ENCODE measurements around the gene ASF1A. TPM values are rescaled to one million over a fixed set of nuclear protein-coding genes. Genes with fewer than 3 reads are reported as not detected.

ASF1A gene
- total and polyA plus RNA-seq, 11 donors = 9.8 to 28.9 (median 22.1) TPM

GRCh38 chr6:118914598-118914997 lies 20.6 kb downstream of the ASF1A start:
- DNase-seq (no peak), ATAC-seq (no peak)
- Histone ChIP-seq H3K4me3 (no peak overlapping the region), H3K9me3 (no peaks in the 10 kb centered on the region), H3K4me1 (no peaks in the 10 kb centered on the region), H3K27me3 (no peaks in the 10 kb centered on the region), H3K27ac (no peak overlapping the region), H3K36me3 (peaks cover 0 to 100% (median 97%) of the 10 kb centered on the region in 9 donors)
- intact Hi-C loops (cut with DNase I) = no loop called here
- TF ChIP-seq CTCF (IDR thresholded peaks at IDR 0.05) (no peak), POLR2A (IDR thresholded peaks at IDR 0.05) (no peak)

GRCh38 chr6:118917546-118918328 lies 23.8 kb downstream of the ASF1A start:
- WGBS, 4 donors = 83 to 92% (median 88%) methylated on average over 5 of the region's 5 CpGs
- H3K4me1 ChIP-seq = no peaks in the 10 kb centered on the region
- H3K27me3 ChIP-seq = no peaks in the 10 kb centered on the region
- peaks cover 0 to 100% (median 97%) of the 10 kb centered on the region in 9 donors for H3K36me3 ChIP-seq
- H3K4me3 ChIP-seq = no peak overlapping the region
- DNase-seq (no peak), ATAC-seq (no peak)
- H3K9me3 ChIP-seq = no peaks in the 10 kb centered on the region
- intact Hi-C loops (cut with DNase I) = no loop called here
- TF ChIP-seq CTCF (IDR thresholded peaks at IDR 0.05) (no peak), POLR2A (IDR thresholded peaks at IDR 0.05) (no peak)
- no peak overlapping the region for H3K27ac ChIP-seq

- H3K27me3 ChIP-seq = no peaks in the 10 kb centered on the region
- H3K27ac ChIP-seq = no peak overlapping the region
- no peaks in the 10 kb centered on the region for H3K9me3 ChIP-seq
- H3K36me3 ChIP-seq = peaks cover 0 to 100% (median 97%) of the 10 kb centered on the region in 9 donors
- intact Hi-C loops (cut with DNase I) = no loop called here
- H3K4me1 ChIP-seq = no peaks in the 10 kb centered on the region
- DNase-seq (no peak), ATAC-seq (no peak)
- no peak overlapping the region for H3K4me3 ChIP-seq
- no peak for TF ChIP-seq POLR2A (IDR thresholded peaks at IDR 0.05)
- TF ChIP-seq CTCF (IDR thresholded peaks at IDR 0.05) = no peak
- 91 to 98% (median 96%) methylated on average over 2 of the region's 2 CpGs for whole genome bisulfite sequencing, 4 donors
Observed at GRCh38 chr6:118918329-118918725, 24.4 kb downstream of the ASF1A start.

GRCh38 chr6:118921084-118921483 lies 27.1 kb downstream of the ASF1A start:
- intact Hi-C loops (cut with DNase I) = no loop called here
- TF ChIP-seq CTCF (IDR thresholded peaks at IDR 0.05) = no peak
- no peak for TF ChIP-seq POLR2A (IDR thresholded peaks at IDR 0.05)
- 95 to 100% (median 97%) methylated on average over 1 of the region's 1 CpG for WGBS, 4 donors

More at GRCh38 chr6:118921084-118921483, 27.1 kb downstream of the ASF1A start:
- no peaks in the 10 kb centered on the region for H3K27me3 ChIP-seq
- ATAC-seq (no peak), DNase-seq (no peak)
- H3K4me3 ChIP-seq = no peak overlapping the region
- peaks cover 0 to 99% (median 90%) of the 10 kb centered on the region in 9 donors for H3K36me3 ChIP-seq
- no peaks in the 10 kb centered on the region for H3K4me1 ChIP-seq
- H3K27ac ChIP-seq = no peak overlapping the region
- no peaks in the 10 kb centered on the region for H3K9me3 ChIP-seq

Data from heart left ventricle (tissue), 16 donors.